HG03060 (cell line): ENCODE measurements around the gene FANCD2.
"Not testable (repeated sequence)": the region's sequence is repeated elsewhere in the genome, so short reads cannot be mapped to it uniquely, and the experiment has no call there.

ENCODE experiments used
- ATAC-seq: cut with Tn5 transposase; IDR thresholded peaks from one replicate; pipeline ENCODE4 v1.9.1; 2021; ENCODE audit warnings: low read depth, moderate number of reproducible peaks; ENCODE audit not compliant: unreplicated experiment

Gene FANCD2

DNA sequence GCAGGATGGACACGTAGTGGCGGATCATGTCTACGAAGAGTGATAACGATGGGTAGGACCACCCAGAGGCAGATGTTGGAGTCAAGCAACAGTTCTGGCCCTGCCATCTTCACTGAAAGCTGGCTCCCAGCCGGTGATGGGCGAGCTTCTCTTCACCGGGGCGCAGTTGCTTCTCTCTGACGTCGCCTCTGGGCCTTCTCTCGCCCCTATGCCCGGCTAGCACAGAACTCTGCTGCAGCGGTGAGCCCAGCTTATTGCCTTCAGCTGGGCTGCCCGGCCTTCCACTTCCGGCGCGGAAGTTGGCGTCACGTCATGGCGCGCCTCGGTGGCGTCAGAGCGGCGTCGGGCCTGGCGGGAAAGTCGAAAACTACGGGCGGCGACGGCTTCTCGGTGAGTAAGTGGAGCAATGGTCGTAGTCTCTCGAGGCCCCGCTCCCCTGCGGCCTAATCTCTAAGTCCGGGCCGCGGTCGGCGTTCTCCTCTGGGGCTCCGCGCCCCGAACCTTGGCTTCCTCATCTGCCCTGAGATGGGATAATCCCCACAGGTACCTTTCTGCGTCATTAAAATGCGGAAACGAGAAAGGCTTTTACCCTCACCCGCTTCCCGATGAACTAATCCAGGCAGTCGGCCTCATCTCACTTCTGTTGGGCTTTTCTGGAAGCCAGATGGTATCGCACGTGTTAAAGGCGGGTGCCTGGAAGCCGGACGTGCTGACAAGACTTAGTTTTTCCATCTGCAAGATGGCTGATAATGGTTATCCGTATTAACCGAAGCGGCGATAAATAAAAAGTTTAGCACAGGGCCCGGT lies at the start of gene FANCD2:
FANCD2 (plus strand) TSS at position 354 of the 807 bp plus-strand sequence. CDS start 2,221 bp downstream, outside the sequence.
- ATAC-seq = peak; percentile 56

DNA sequence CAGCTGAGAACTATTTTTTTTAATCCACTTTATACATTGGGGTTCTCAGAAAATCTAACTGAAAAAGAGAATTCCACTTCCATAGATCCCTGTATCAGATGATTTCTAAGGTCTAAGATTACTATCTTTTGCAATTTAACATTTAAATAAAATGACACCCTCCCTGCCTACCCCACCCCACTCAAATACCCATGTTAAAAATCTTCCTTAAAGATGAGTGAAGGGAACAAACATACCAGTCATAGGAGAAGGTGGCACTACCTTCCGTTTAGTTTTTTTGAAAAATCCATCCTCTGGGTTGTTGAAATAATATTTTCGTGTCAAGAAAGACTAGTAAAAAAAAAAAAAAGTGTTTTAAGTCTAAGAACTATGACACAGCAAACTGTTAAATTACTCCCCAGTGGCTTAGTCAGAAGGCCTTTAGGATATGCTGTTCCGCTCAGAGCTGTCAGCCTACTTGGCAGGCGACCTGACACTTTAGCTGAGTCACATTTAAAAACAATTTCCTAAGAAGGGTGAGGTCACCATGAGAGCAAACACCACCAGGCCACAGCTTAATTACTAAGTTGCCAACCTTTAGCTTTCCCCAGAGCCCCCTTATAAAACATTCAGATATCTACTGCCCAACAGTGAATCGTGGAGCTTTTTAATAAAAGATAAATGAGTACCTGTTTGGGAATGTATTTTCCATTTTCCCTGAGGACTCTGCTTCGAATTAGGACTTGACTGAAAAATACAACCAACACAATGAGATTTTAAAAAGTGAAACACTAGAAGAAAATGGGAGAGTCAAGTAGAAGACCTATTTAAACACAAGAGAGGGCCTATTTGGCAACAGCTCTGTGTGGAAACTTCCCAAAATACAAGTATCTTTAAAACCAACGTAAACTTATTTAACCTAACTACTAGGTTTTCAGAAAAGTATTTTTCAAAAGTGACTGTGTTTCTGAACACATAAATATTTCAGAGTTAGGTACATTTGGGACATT lies 49.2 kb upstream of the FANCD2 start:
- no peak for ATAC-seq

DNA sequence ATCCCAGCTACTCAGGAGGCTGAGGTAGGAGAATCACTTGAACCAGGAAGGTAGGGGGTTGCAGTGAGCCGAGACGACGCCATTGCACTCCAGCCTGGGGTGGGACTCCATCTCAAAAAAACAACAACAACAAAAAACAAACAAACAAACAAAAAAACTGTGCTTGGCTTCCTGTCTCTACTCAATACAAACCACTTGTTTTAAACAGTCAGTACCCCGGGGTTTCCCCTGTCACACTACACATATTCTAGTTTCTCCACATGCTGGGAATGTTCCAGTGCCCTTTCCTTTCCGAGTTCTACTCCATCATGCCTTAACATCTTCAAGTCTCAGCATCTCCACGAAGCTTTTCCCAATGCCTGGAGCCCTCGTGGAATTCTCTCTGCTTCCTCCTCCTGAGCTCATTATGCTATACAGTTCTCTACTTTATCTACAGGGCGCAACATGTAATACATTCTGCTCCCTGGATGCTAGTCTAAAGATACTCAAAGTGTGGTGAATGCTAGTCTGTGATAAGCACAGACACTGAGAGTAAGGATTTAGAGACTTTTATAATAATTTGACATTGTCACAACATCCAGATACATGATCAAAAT lies 47.4 kb upstream of the FANCD2 start:
- ATAC-seq = no peak

DNA sequence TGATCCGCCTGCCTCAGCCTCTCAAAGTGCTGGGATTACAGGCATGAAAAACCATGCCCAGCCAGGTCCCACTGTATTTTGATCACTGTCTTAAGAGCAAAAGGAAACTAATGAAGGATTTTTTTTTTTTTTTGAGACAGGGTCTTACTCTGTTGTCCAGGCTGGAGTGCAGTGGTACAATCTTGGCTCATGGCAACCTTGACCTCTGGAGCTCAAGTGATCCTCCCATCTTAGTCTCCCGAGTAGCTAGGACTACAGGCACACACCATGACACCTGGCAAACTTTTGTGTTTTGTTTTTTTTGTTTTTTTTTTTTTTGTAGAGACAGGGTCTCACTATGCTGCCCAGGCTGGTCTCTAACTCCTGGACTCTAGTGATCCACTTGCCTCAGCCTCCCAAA lies 46.0 kb upstream of the FANCD2 start:
- ATAC-seq = no peak

DNA sequence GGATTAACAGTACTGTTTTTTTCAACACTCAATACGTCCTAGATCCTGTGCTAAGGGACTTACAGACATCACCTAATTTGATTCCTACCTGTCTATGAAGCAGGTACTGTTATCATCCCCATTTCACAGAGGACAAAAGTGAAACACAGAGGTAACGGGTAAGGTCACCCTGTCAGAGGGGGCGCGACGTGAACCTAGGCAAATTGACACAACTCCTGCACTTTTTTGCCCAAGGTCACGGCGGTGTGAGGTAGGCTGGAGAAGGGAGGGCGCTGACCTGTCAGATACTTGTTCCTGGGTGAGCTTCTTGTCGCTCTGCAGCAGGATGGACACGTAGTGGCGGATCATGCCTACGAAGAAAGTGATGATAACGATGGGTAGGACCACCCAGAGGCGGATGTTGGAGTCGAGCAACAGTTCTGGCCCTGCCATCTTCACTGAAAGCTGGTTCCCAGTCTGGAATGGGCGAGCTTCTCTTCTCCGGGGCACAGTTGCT lies 40.0 kb upstream of the FANCD2 start:
- no peak for ATAC-seq

DNA sequence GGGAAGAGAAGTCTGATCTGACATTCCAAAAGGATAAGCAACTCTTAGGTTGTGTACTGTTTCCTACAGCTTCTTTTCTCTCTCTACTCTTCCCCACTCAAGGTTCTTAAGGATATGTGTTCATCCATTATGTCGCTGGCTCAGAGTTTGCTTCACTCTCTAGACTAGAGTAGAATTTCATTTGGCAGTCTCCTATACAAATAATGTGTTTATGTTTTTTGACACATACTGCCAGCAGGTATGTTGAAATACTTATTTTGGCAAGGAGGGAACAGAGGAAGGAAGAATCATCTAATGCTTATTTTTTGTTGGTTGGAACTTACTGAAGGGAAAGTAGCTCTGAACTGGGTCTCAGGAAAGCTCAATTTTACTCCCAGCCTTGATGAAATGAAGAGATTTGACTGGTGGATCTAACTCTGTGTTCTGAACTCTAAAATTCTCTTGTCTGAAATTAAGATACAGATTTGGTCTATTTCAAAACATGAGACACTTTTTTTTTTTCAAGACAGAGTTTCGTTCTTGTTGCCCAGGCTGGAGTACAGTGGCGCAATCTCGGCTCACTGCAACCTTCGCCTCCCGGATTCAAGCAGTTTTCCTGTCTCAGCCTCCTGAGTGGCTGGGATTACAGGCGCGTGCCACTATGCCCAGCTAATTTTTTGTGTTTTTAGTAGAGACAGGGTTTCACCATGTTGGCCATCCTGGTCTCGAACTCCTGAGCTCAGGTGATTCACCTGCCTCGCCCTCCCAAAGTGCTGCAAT lies 32.0 kb upstream of the FANCD2 start:
- ATAC-seq = no peak

DNA sequence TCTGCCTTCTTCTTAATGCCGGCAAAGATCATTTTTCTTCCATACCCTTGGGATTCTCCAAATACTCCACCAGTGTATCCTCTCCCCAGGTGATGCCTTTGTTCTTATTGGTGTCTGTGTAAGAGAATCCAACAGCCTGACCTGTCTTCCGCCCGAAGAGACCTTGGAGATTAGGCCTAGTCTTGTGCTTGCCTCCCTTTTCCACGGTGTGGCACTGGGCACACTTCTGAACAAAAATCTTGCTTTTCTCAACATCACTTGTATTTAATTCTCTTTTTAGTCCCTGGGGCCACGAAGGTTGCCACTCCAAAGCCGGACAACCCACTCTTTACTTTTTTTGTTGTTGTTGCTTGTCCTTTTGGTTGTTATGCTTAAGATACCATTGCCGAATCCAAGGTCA lies 25.6 kb upstream of the FANCD2 start:
- no peak for ATAC-seq

DNA sequence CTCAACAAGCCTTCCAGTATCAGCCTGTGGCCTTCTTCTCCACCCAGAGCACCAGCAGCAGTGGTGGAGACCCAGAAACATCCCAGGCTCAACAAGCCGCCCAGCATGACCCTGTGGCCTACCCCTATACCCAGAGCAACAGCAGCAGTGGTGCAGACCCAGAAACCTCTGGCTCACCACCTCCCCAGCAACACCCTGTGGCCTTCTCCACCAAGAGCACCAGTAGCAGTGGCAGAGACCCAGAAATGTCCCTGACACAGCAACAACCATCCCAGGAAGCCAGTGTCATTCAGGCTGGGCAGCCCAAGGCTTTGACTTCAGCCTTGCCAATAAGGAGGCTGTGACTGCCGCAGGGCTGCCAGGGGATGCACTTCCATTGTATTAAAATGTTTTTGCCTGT lies 23.3 kb upstream of the FANCD2 start:
- ATAC-seq = no peak

DNA sequence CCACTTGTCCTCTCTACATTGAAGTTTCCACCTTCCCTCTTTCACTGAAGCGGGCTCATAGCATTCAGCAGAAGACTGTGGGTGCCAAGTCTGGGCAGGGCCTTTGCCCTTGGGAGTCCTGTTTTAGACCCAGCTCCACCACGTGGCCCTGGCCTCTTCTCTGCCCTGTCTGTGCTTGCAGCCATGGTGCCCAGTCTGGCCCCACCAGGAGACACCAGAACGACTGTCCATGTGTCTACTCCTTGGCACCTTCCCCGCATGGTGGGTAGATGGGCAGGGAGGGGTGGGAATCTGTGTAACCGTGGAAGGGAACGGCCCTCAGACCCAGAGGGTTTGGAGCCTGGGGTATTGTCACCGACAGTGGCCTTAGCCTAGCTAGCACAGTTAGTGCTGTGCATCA lies 21.7 kb upstream of the FANCD2 start:
- ATAC-seq = no peak

DNA sequence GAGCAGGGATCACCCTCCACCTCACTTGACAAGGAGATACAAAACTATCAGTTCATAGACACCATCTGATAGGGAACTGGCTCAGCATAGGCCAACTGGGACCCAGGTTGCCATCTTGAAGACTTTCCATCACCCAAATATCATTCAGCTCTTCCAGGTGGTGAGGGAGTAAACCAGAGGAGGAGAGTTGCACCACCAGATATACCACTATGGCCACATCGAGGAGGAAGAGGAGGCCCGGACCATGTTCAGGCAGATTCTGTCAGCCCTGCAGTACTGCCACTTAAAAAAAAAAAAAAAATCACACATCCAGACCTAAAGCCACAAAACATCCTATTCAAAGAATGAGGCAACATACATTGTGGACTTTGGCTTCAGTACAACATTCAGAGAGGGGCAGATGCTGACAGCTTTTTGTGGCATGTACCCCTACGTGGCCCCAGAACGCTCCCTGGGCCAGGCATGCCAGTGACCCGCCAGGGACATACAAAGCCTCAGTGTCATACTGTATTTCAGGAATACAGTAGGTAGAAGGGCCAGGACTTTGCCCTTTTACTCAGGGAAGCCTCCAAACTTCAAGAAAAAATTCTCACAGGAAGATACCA lies 21.2 kb upstream of the FANCD2 start:
- ATAC-seq = no peak

DNA sequence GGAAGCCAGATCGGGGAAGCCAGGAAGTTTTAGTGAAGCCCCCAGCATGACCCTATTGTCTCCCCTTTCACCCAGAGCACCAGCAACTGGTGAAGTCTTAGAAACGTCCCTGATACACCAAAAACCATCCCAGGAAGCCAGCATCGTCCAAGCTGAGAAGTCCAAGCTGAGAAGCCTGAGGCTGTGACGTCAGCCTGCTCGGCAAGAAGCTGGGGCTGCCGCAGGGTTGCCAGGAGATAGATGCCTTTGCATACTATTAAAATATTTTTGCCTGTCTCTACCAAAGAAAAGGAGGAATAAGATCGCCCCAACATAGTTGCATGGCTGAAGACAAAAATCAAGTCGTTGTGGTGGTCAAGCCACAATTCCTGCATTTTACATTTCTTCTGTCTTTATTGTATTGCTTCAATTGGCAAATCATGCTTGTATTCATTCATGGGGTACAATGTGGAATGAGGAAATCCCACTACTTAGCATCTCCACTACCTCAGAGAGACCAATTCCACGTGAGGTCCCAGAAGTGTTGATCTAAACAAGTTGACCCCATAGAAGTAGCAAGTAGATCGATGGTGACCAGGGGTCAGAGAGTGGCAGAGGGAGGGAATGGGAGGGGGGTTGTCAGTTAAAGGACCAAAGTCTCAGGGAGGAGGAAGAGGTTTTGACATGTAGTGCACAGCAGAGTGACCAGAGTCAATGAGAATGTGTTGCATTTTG lies 20.0 kb upstream of the FANCD2 start:
- no peak for ATAC-seq

DNA sequence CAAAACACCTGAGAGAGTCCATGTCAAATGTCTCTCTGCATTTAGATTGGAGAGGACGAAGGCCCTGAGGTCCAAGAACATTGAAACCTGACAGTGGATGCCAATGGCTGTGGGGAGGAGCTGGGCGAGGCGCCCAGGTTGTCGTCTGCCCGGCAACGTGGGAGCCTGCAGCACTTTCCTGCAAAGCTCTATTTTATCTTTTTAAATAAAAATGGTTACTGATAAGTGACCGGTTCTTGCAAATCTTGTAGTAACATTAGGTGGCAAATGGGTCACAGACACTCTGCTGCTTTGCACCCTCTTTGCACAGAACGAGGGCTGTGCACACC lies 19.5 kb upstream of the FANCD2 start:
- no peak for ATAC-seq

DNA sequence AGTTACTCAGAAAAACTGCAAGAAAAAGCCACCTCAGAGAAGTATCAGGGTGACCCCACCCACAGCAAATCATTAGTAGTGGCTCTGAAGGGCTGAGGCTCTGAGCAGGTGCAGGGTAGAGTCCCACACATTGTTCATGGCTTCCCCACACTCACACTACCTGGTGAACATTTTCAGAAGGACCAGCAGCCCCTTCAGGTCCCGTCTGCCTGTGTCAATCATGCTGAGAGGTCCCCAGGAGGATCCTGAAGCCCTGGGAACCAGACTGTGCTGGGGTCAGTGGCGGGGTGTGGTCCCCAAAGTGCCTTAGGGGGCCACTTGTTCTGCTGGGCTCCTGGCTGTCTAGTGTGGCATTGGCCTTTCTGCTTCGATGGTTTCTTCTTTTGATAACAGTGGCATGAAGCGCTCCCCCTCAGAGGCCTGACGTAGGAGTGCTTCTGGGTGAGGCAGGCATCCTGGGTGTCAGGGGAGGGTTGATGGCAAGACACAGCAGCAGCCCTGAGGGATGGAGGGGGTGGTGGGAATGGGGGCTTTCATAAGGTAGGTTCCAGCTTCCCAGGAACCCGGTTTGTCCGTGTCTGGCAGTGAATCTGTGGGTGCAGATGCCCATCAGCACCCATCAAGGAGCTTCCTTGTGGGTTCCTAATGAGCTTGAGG lies 19.0 kb upstream of the FANCD2 start:
- no peak for ATAC-seq

DNA sequence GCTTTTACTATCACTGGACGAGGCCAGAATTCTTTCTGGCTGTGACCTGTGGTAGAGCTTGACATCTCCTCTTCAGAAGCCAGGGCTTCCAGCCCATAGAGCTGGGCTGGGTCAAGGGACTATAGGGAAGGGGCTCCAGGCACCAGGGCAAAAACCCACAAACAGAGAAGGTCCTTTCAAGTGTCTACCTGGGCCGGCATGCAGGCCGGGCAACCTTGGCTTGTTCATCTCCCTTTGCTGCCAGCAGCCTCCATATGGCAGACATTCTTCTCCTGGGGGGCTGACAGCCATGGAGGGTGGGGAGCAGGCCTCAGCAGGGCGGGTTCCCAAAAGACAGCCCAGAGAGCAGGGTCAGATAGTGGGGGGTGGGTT lies 18.0 kb upstream of the FANCD2 start:
- not testable (repeated sequence) for ATAC-seq

DNA sequence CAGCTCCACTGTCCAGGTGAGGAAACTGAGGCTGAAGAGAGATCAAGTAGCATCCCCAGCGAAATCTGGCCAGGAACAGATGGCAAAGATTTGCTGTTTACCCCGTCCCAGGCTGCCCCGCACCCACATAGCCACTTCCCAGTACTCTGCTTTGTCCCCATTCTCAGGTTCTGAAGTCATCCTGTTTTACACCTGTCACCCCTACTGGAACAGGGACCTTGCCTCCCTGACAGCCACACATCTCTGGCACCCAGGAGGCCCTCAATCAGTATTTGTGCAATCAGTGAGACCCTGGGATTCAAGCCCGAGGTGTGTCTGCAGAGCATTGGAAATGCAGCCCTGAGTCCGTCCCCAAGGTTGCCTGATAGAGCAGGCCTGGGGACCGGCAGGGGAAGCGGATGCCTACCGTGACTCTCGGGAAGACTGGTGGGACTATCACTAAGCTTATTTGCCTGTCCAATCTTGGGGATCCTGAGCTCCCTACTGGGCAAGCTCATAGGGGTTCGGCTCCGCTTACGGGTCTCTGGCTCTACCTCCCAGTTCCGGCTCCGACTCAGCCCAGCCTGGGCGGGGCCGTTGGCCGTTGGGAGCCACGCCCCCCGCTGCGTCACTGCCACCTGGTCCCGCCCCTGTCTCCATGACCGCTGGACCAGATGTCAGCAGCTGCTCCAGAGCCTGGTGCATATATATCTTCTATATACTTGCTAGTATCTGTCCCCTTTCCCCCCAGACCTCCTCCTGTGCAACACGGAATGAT lies 17.5 kb upstream of the FANCD2 start:
- ATAC-seq = no peak

DNA sequence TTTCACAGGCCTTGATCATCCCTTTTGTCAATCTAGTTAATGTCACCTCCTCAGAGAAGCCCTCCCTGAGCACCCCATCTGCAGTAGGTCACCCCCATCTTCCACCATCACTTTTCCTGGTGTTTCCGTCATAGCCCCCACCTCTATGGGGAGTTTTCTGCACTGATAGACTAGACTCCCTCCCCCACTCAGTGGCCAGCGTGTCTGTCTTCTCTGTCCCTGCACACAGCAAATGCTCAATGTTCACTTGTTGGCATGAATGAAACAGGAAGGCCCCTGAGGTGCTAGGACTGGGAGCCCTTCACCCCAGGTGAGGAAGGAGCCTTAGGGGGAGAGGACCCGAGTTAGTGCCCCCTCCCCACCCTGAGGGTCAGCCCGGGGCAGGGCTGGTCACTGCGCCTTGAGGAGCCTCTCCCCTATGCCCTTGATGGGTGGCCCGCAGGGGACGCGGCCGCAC lies 15.8 kb upstream of the FANCD2 start:
- no peak for ATAC-seq

DNA sequence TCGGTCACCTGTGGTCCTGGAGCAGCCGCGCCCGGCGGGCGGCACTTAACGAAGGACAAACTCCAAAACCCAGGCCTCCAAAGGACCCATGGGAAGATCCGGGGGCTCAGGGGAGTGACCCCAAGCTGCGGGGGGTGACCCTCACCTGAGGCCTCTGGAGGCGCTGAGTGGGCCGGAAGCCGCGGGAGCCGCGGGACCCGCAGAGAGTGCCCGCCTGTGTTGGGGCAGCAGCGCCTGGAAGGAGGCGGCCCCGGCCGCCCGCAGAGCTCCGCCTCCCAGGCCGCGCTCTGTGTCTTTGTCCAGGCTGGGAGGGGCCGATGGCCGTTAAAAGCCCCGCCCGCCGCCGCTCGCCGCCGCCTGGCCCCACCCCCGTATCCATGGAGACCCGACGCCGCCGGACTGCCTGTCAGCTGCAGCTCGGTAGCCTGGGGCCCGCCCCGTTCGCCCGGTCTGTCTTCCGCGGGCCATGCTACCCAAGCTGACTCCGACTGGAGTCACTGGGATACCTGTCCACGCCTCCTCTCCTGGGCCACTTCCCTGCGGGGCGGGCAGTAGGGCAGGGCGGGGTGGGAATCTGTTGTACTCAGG lies 15.3 kb upstream of the FANCD2 start:
- ATAC-seq = peak; percentile 53

DNA sequence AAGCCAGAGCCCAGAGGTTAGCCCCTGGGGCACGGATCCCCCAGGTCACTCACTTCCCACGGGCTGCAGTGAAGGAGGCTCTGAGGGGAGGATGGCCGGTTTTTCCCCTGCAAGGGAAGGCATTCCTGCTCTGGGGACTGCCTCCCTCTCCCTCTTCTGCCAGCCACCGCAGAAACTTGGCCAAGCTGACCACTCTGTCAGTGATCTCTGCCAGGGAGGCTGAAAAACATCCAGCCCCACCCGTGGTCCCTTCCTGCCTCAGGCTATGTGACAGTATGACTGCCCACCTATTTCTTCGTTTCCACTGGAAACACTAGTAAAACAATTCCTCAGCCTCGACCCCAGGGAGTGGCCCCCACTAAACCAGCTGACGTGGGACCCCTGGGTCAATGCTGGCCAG lies 14.6 kb upstream of the FANCD2 start:
- no peak for ATAC-seq
